ENCODE measurements around the gene NBAS.
"Not testable (repeated sequence)": the region's sequence is repeated elsewhere in the genome, so short reads cannot be mapped to it uniquely, and the experiment has no call there.

NBAS gene

GRCh38 chr2:15259356-15259756 is 301.8 kb downstream of the NBAS start:
- H3K4me3 ChIP-seq (replicated peaks; ENCODE audit: low read depth, low read length) = no peak overlapping the region
- TF ChIP-seq CTCF (IDR thresholded peaks at IDR 0.05; ENCODE audit: insufficient read depth, low read length, poor library complexity, severe bottlenecking) = no peak
- H3K27me3 ChIP-seq (replicated peaks; ENCODE audit: control insufficient read depth, insufficient read depth, low read length) = no peaks in the 10 kb centered on the region

GRCh38 chr2:15258385-15258784 is 302.7 kb downstream of the NBAS start:
- DNase-seq (ENCODE audit: extremely low read depth, insufficient read length); H3K4me3 ChIP-seq (replicated peaks; ENCODE audit: low read depth, low read length); H3K36me3 ChIP-seq (ENCODE audit: control insufficient read depth, insufficient read depth, low read length); H3K27me3 ChIP-seq (replicated peaks; ENCODE audit: control insufficient read depth, insufficient read depth, low read length): not testable (repeated sequence)

More at GRCh38 chr2:15259356-15259756, 301.8 kb downstream of the NBAS start:
- no peaks in the 10 kb centered on the region; the same call in 1 of the 2 replicates for H3K36me3 ChIP-seq (ENCODE audit: control insufficient read depth, insufficient read depth, low read length)
- DNase-seq (ENCODE audit: extremely low read depth, insufficient read length) = no peak

- Histone ChIP-seq H3K36me3 (ENCODE audit: control insufficient read depth, insufficient read depth, low read length) (no peaks in the 10 kb centered on the region), H3K4me3 (replicated peaks; ENCODE audit: low read depth, low read length) (no peak overlapping the region), H3K27me3 (replicated peaks; ENCODE audit: control insufficient read depth, insufficient read depth, low read length) (no peaks in the 10 kb centered on the region)
- TF ChIP-seq CTCF (IDR thresholded peaks at IDR 0.05; ENCODE audit: insufficient read depth, low read length, poor library complexity, severe bottlenecking) = no peak
- DNase-seq (ENCODE audit: extremely low read depth, insufficient read length) = no peak
Measured at GRCh38 chr2:15253835-15254286, 307.3 kb downstream of the NBAS start.

- no peak for DNase-seq (ENCODE audit: extremely low read depth, insufficient read length)
- no peak for TF ChIP-seq CTCF (IDR thresholded peaks at IDR 0.05; ENCODE audit: insufficient read depth, low read length, poor library complexity, severe bottlenecking)
- Histone ChIP-seq H3K36me3 (ENCODE audit: control insufficient read depth, insufficient read depth, low read length) (no peaks in the 10 kb centered on the region), H3K4me3 (replicated peaks; ENCODE audit: low read depth, low read length) (no peak overlapping the region), H3K27me3 (replicated peaks; ENCODE audit: control insufficient read depth, insufficient read depth, low read length) (no peaks in the 10 kb centered on the region)
Measured at GRCh38 chr2:15253247-15253646, 307.9 kb downstream of the NBAS start.

GRCh38 chr2:15251753-15252152 is 309.4 kb downstream of the NBAS start:
- no peak for DNase-seq (ENCODE audit: extremely low read depth, insufficient read length)
- no peak for TF ChIP-seq CTCF (IDR thresholded peaks at IDR 0.05; ENCODE audit: insufficient read depth, low read length, poor library complexity, severe bottlenecking)
- Histone ChIP-seq H3K36me3 (ENCODE audit: control insufficient read depth, insufficient read depth, low read length) (no peaks in the 10 kb centered on the region), H3K4me3 (replicated peaks; ENCODE audit: low read depth, low read length) (no peak overlapping the region), H3K27me3 (replicated peaks; ENCODE audit: control insufficient read depth, insufficient read depth, low read length) (no peaks in the 10 kb centered on the region)

- not testable (repeated sequence) for H3K36me3 ChIP-seq (ENCODE audit: control insufficient read depth, insufficient read depth, low read length); H3K27me3 ChIP-seq (replicated peaks; ENCODE audit: control insufficient read depth, insufficient read depth, low read length); DNase-seq (ENCODE audit: extremely low read depth, insufficient read length); H3K4me3 ChIP-seq (replicated peaks; ENCODE audit: low read depth, low read length)
Measured at GRCh38 chr2:15250946-15251345, 310.2 kb downstream of the NBAS start.

- Histone ChIP-seq H3K4me3 (replicated peaks; ENCODE audit: low read depth, low read length) (no peak overlapping the region), H3K36me3 (ENCODE audit: control insufficient read depth, insufficient read depth, low read length) (no peaks in the 10 kb centered on the region), H3K27me3 (replicated peaks; ENCODE audit: control insufficient read depth, insufficient read depth, low read length) (no peaks in the 10 kb centered on the region)
- no peak for TF ChIP-seq CTCF (IDR thresholded peaks at IDR 0.05; ENCODE audit: insufficient read depth, low read length, poor library complexity, severe bottlenecking)
- no peak for DNase-seq (ENCODE audit: extremely low read depth, insufficient read length)
Measured at GRCh38 chr2:15246870-15247269, 314.3 kb downstream of the NBAS start.
